Activated T-cell treated with anti-CD3 and anti-CD28 coated beads, Interleukin-2, amount 50 U/mL, for 4 hours (primary cell): ENCODE measurements around the gene DUXA. TPM values are rescaled to one million over a fixed set of nuclear protein-coding genes. Genes with fewer than 3 reads are reported as not detected.
"Not testable (repeated sequence)": the region's sequence is repeated elsewhere in the genome, so short reads cannot be mapped to it uniquely, and the experiment has no call there.

Source experiments
- ATAC-seq, 2 donors: fragments of 200-7000 bp; cut with Tn5 transposase; one replicate each; pipeline ENCODE4 v1.10.0; 2021
- DNase-seq: peaks from one replicate; pipeline ENCODE4 v3.0.0-alpha.2; 2020
- H3K27me3 Mint-ChIP-seq: one replicate; pipeline ENCODE4 v1.8.0; 2021; ENCODE audit warnings: low read depth, mixed read lengths
- H3K36me3 Mint-ChIP-seq: one replicate; pipeline ENCODE4 v1.8.0; 2022; ENCODE audit warnings: mixed read lengths; ENCODE audit not compliant: insufficient read depth
- H3K4me1 Mint-ChIP-seq: one replicate; pipeline ENCODE4 v1.8.0; 2021; ENCODE audit warnings: low read depth, mixed read lengths
- H3K4me3 Mint-ChIP-seq: one replicate; pipeline ENCODE4 v1.8.0; 2021; ENCODE audit warnings: mild to moderate bottlenecking, moderate library complexity, mixed read lengths
- H3K9me3 Mint-ChIP-seq: one replicate; pipeline ENCODE4 v1.8.0; 2021; ENCODE audit warnings: mixed read lengths
- total RNA-seq, 3 donors: library from RNA; stranded (reverse); gene quantifications; one replicate each; pipeline ENCODE4 v1.2.1, GENCODE V29; 2021

Gene DUXA
- total RNA-seq, 3 donors from 2014 or later = not detected

- Mint-ChIP-seq H3K36me3 (no peaks in the 10 kb centered on the region), H3K9me3 (peaks cover 23% of the 10 kb centered on the region), H3K27me3 (no peaks in the 10 kb centered on the region), H3K4me1 (no peaks in the 10 kb centered on the region), H3K4me3 (no peak overlapping the region)
- ATAC-seq (no peak), DNase-seq (no peak)
Observed at GRCh38 chr19:57135797-57136196, 31.5 kb downstream of the DUXA start.

- not testable (repeated sequence) for ATAC-seq, H3K4me1 Mint-ChIP-seq, H3K36me3 Mint-ChIP-seq, H3K4me3 Mint-ChIP-seq, DNase-seq
- H3K27me3 Mint-ChIP-seq = peaks cover 16% of the 10 kb centered on the region
- peaks cover 25% of the 10 kb centered on the region for H3K9me3 Mint-ChIP-seq
Observed at GRCh38 chr19:57127403-57127802, 39.9 kb downstream of the DUXA start.

GRCh38 chr19:57123882-57124281 lies 43.4 kb downstream of the DUXA start:
- DNase-seq (no peak), ATAC-seq (no peak)
- H3K4me1 Mint-ChIP-seq = no peaks in the 10 kb centered on the region
- H3K27me3 Mint-ChIP-seq = peaks cover 16% of the 10 kb centered on the region
- H3K36me3 Mint-ChIP-seq = no peaks in the 10 kb centered on the region
- peaks cover 19% of the 10 kb centered on the region for H3K9me3 Mint-ChIP-seq
- no peak overlapping the region for H3K4me3 Mint-ChIP-seq

- no peak for DNase-seq
- Mint-ChIP-seq H3K27me3 (peaks cover under 1% of the 10 kb centered on the region), H3K4me1 (no peaks in the 10 kb centered on the region), H3K4me3 (no peak overlapping the region), H3K36me3 (peaks cover 2% of the 10 kb centered on the region), H3K9me3 (peaks cover 18% of the 10 kb centered on the region)
- ATAC-seq = no peak
Observed at GRCh38 chr19:57118848-57119247, 48.4 kb downstream of the DUXA start.

- not testable (repeated sequence) for ATAC-seq, H3K27me3 Mint-ChIP-seq, H3K36me3 Mint-ChIP-seq, H3K4me1 Mint-ChIP-seq, DNase-seq, H3K4me3 Mint-ChIP-seq
- H3K9me3 Mint-ChIP-seq = peaks cover 34% of the 10 kb centered on the region
Observed at GRCh38 chr19:57113501-57113900, 53.8 kb downstream of the DUXA start.

GRCh38 chr19:57111329-57111644 lies 56.0 kb downstream of the DUXA start:
- ATAC-seq (no peak), DNase-seq (no peak)
- Mint-ChIP-seq H3K4me3 (no peak overlapping the region), H3K4me1 (no peaks in the 10 kb centered on the region), H3K9me3 (peaks cover 37% of the 10 kb centered on the region), H3K36me3 (no peaks in the 10 kb centered on the region), H3K27me3 (peaks cover 4% of the 10 kb centered on the region)

GRCh38 chr19:57110592-57111328 lies 56.5 kb downstream of the DUXA start:
- Mint-ChIP-seq H3K27me3 (peaks cover 6% of the 10 kb centered on the region), H3K9me3 (peaks cover 37% of the 10 kb centered on the region), H3K36me3 (no peaks in the 10 kb centered on the region), H3K4me3 (no peak overlapping the region), H3K4me1 (no peaks in the 10 kb centered on the region)
- no peak for DNase-seq
- no peak for ATAC-seq

- Mint-ChIP-seq H3K27me3 (peaks cover 13% of the 10 kb centered on the region), H3K36me3 (no peaks in the 10 kb centered on the region), H3K9me3 (peaks cover 18% of the 10 kb centered on the region), H3K4me1 (peaks cover 4% of the 10 kb centered on the region), H3K4me3 (no peak overlapping the region)
- ATAC-seq = no peak
- DNase-seq = no peak
Observed at GRCh38 chr19:57106722-57107235, 60.5 kb downstream of the DUXA start.

GRCh38 chr19:57105976-57106721 lies 61.1 kb downstream of the DUXA start:
- Mint-ChIP-seq H3K4me1 (peaks cover 4% of the 10 kb centered on the region), H3K27me3 (peaks cover 13% of the 10 kb centered on the region), H3K36me3 (no peaks in the 10 kb centered on the region), H3K4me3 (no peak overlapping the region), H3K9me3 (peaks cover 11% of the 10 kb centered on the region)
- DNase-seq (no peak), ATAC-seq (no peak)

Other genes starting within 250 kb of the DUXA start
- not detected for gene USP29, start 47.5 kb downstream of the DUXA start, total RNA-seq
- gene ZIM3, start 22.3 kb downstream of the DUXA start, total RNA-seq = not detected
- gene ZNF264, start 24.0 kb upstream of the DUXA start, total RNA-seq = 10 to 100 TPM; 20.2 to 26.9 (median 22.1) TPM
- 1 to 10 TPM in 1 of 3 donors, under 1 TPM in 1, not detected in 1; 0.82 to 1.2 TPM for gene AURKC, start 63.5 kb upstream of the DUXA start, total RNA-seq
- gene ZNF805, start 73.1 kb upstream of the DUXA start, total RNA-seq = 10 to 100 TPM in 2 of 3 donors, 1 to 10 TPM in 1; 9.6 to 12.3 (median 12.0) TPM
- gene ZNF460, start 113.0 kb upstream of the DUXA start, total RNA-seq = 10 to 100 TPM; 30.1 to 52.2 (median 49.2) TPM
- 1 to 10 TPM; 3.3 to 5.0 (median 3.5) TPM for gene ZNF543, start 153.0 kb upstream of the DUXA start, total RNA-seq
- gene ZNF304, start 183.8 kb upstream of the DUXA start, total RNA-seq = 1 to 10 TPM; 3.3 to 4.5 (median 4.1) TPM
- gene TRAPPC2B, start 196.1 kb upstream of the DUXA start, total RNA-seq = 1 to 10 TPM; 1.8 to 4.5 (median 3.3) TPM
- gene ZNF547, start 196.1 kb upstream of the DUXA start, total RNA-seq = under 1 TPM; 0.63 to 0.76 (median 0.71) TPM
- 10 to 100 TPM in 1 of 3 donors, 1 to 10 TPM in 2; 6.3 to 10.7 (median 8.7) TPM for gene ZNF548, start 222.4 kb upstream of the DUXA start, total RNA-seq
- 10 to 100 TPM in 2 of 3 donors, 1 to 10 TPM in 1; 8.9 to 11.1 (median 10.8) TPM for gene ZNF17, start 243.7 kb upstream of the DUXA start, total RNA-seq